GM18909 (cell line): ENCODE measurements around the gene ATPAF2.

Experiments
- ATAC-seq: cut with Tn5 transposase; IDR thresholded peaks from one replicate; pipeline ENCODE4 v1.9.1; 2021; ENCODE audit warnings: mild to moderate bottlenecking; ENCODE audit not compliant: unreplicated experiment, poor library complexity

Gene ATPAF2

GRCh38 chr17:17987901-17988300, 51.1 kb downstream of the ATPAF2 start:
- no peak for ATAC-seq

DNA sequence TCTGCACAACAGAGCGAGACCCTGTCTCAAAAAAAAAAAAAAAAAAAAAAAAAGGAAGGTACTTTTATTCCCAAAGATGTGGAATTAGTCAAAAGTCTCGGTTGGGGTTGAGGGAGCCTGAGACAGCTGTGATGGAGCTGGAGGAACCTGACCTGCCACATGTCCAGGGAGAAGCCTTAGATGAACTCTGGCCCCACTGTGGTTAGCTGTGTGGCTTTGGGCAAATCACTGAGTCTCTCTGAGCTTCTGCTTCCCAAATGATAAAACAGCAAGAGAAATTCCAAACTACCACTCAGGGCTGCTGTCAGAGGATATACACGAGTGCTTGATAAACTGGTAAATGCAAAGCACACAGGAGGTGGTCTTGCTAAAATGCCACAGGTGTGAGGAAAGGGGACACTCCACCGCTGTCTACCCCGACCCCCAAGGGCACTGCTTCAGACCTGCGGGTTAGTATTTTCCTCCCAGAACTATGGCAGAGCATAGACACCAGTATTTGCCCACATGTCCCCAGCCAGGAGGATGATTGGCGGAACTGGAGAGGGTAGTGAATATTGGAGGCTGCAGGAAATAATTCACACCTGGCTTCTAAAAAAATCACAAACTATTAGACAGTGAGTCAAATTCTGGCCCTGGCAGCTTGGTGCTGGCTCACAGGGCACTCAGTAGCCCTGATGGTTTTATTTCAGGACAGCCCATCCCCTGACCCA, 51.6 kb downstream of the ATPAF2 start:
- no peak for ATAC-seq

DNA sequence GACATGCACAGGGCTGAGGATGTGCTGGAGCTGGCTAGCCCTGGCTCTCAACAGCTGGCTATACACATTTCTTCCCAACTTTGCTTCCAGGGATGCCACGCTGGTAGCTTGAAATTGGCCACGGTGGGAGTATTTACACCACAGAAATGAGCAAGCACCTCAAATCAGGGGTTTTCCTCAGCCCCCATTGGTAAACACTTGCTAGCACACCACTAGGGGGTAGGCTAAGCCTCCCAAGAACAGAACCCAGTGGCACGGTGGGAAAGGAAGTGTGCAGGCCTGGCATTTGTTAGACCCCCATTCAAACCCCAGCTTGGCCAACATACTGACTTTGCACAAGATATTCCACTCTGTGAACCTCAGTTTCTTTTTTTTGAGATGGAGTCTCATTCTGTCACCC, 53.4 kb downstream of the ATPAF2 start:
- ATAC-seq, result no peak

- no peak for ATAC-seq
Measured at GRCh38 chr17:17985153-17985552, 53.8 kb downstream of the ATPAF2 start.

DNA sequence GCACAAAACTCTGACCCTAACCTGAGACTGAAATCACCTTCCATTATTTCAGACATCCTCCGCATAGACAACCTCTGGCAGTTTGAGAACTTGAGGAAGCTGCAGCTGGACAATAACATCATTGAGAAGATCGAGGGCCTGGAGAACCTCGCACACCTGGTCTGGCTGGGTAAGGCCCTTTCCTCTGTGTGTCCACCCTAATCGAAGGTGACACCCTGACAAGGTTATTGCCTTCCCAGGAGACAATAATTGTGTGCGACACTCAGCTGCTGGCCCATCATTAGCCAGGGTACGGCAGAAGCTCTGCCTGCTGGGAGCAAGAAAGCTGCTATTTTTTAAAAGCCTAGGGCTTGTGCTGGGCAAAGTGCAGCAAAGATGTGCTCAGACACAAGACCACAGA, 55.2 kb downstream of the ATPAF2 start:
- ATAC-seq, result no peak

DNA sequence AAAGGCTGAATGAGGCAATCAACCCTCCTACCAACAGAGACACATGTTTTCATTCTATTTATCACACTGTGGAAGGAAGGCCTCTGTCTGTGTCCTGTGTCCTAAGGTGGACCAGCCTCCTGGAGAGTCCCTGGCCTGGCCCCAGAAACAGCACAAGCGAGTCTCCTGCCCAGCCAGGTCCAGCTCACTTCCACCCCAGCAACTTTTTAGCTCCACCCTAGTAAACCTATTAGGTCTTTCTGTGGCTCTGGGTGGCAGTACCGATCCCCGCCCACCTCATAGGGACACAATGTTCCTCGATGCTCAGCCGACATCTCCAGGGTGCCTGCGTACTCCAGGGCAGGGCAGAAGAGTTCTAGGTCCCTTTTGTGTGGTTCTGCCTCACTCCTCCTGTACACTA, 55.6 kb downstream of the ATPAF2 start:
- ATAC-seq, result no peak

DNA sequence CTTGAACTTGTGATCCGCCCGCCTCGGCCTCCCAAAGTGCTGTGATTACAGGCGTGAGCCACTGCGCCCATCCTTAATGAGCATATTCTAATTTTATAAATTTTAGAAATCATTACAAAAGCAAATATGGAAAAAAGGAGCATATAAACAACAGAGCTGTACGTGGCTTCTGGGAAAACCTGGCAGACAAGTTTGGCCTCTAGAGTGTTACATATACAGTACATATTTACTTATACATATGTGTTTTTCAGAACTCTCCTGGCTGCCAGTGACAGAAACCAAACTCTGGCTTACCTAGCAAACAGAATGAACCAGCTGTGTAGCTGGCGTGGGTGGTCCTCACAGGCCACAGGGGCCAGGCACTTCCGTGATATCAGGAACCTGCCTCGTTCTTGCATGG, 56.2 kb downstream of the ATPAF2 start:
- ATAC-seq, result no peak

- ATAC-seq, result no peak
Measured at GRCh38 chr17:17981330-17981729, 57.6 kb downstream of the ATPAF2 start.

DNA sequence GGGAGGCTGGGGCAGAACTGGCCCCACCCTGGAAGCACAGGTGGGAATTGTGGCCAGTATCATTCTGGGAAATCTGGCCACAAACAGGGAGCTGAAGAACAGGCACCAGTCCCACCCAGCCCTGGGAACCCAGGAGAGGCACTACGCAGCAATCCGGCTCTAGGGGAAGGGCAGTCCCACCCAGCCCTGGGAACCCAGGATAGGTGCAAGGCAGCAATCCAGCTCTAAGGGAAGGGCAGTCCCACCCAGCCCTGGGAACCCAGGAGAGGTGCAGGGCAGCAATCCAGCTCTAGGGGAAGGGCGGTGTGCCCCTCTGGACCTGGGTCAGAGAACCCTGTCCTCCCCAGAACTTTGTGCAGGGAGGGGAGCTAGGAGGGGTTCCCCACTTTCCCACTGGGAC, 59.2 kb downstream of the ATPAF2 start:
- no peak for ATAC-seq

GRCh38 chr17:17978481-17979424, 60.2 kb downstream of the ATPAF2 start:
- no peak for ATAC-seq

GRCh38 chr17:17976931-17977570, 61.9 kb downstream of the ATPAF2 start:
- ATAC-seq, result no peak

- no peak for ATAC-seq
Measured at GRCh38 chr17:17975436-17975835, 63.5 kb downstream of the ATPAF2 start.

DNA sequence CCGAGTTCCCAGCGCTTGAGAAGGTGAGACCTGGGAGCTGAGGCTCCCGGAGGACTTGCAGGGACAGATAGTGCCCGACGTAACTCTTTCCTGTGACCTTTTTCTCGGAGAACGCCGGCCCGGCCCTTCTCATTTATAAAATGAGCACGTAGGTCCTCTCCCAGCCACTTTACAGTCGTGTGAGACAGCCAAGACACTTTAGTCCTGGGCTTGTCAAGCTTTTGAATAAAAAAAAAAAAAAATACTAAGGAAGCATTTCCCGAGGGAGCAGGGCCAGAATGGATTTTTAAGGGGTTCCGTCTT, 66.1 kb downstream of the ATPAF2 start:
- no peak for ATAC-seq

DNA sequence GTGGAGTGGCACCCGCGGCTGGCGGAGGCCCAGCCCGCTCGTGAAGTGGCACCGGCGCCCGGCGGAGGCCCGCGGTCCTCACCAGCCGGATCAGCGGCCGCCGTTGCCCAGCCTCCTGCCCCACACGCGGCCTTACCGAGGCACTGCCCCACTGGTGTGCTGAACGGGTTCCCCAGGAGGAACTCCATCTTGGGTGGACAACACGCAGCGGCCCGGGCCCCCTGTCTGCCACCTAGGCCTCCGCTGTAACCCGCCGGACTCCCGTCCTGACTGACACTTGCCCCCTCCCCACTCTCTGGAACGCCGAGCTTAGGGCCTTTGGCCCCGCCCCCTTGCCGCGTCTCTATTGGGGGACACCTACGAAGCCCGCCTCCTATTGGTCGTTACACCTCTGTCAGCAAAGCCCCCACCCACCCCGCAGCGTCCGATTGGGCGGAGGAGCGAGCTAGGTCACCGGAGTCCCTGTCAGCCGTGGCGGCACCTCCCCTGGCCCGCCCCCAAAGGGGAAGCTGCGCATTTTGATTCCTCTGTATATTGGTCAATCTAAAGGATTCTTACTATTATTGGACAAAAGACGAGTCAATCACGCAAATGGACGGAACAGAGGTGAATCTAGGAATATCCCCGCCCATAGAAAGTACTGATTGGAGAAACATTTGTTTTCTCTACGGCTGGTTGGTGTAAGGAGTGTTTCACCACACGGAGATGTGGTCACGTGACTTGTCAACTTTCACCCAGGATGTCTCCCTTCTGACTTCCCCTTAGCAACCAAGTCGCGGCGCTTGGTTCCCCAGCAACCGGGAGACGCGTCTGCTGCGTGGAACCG, 66.6 kb downstream of the ATPAF2 start, which contains the start of the genes DRC3 and TOM1L2:
DRC3 (plus strand) TSS at position 737 of the 826 bp plus-strand sequence. CDS start 4,737 bp downstream, outside the sequence.
TOM1L2 (minus strand) TSS at position 275 of the 826 bp plus-strand sequence; CDS start at position 188, 87 bp downstream.
- ATAC-seq, result peak; percentile 95

DNA sequence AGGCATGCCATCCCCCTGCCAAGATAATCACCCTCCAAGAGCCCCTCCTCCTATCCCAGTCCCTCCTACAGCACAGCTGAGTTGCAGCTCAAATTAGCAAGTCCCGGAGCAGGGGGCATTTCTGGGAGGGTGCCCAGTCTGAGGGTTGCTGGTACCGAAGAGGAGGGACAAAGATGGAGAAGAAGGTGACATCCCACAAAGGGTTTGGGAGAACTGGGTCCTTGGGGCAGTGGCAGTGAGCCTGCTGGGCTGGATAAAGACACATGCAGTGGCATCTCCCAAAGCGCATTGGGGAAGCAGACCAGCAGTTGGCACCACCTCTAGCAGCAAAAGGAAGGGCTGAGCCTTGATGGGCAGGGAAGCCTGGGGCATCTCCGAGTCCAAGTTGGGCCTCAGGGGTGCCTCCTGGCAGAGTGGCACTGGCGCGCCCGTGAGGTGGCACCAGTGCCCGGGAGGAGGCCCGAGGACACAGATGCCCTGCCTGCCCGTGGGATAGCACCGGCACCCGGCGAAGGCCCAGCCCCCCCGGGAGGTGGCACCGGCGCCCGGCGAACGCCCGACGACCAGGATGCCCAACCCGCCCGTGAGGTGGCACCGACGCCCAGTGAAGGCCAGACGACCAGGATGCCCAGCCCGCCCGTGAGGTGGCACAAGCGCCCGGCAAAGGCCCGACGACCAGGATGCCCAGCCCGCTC, 67.4 kb downstream of the ATPAF2 start:
- no peak for ATAC-seq

GRCh38 chr17:17970699-17971430, 68.1 kb downstream of the ATPAF2 start:
- no peak for ATAC-seq
